Vagina (tissue), 2 donors: Measurements from ENCODE around the gene HES5.

Experiments used
- POLR2A ChIP-seq, 2 donors: fragments of 450-650 bp; IDR thresholded peaks; one replicate each; pipeline ENCODE4 v1.6.1; 2017; ENCODE audit warnings: antibody characterized with exemption in 2 of 2, mild to moderate bottlenecking in 2 of 2, moderate library complexity in 2 of 2
- POLR2AphosphoS5 ChIP-seq, 2 donors: sonication (generic); formaldehyde crosslinking; IDR thresholded peaks; one replicate each; pipeline ENCODE4 v1.9.0; 2017; ENCODE audit warnings: antibody characterized with exemption in 2 of 2, mild to moderate bottlenecking in 2 of 2, low read depth in 1 of 2; ENCODE audit not compliant: insufficient read depth in 1 of 2
- TF ChIP-seq, protein P1 (sequence below), 3 experiments: fragments of 450-650 bp in 2 of 3; fragments of 200-600 bp in 1 of 3; sonication (generic) in 1 of 3; IDR thresholded peaks; one replicate each; pipeline ENCODE4 v1.5.1; 2017 to 2019; ENCODE audit warnings: antibody characterized with exemption in 3 of 3, mild to moderate bottlenecking in 2 of 3, moderate library complexity in 2 of 3

DNA sequence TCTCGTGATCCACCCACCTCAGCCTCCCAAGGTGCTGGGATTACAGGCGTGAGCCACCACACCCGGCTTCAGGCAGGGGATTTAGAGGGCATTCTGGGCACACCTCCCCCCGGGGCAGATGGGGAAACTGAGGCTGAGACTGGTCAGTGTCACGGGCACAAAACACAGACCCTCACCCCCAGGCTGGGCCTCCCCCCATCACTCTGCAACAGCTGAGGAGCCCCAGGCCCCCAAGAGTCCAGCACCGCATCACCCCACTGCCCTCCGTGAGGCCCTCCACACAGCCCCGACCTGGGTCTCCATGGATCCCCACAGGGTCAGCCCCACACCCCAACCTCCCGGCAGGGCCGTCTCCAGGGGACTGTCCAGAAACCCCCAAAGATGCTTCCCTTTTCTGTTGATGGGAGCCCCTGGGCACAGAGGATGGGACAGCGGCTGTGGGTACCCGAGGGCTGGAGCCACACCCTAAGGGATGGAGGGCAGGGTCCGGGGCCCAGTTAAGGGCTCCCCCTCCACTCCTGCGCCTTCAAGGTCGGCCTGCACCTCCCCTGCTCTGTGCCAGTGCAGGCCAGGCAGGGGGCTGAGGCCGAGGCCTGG lies 37.1 kb upstream of the HES5 start:
- no peak for TF ChIP-seq POLR2AphosphoS5 (IDR thresholded peaks at IDR 0.05; ENCODE audit: insufficient read depth in 1 of 2, low read depth in 1 of 2)
- TF ChIP-seq POLR2A (IDR thresholded peaks at IDR 0.05), result no peak
- TF ChIP-seq, protein P1, sequence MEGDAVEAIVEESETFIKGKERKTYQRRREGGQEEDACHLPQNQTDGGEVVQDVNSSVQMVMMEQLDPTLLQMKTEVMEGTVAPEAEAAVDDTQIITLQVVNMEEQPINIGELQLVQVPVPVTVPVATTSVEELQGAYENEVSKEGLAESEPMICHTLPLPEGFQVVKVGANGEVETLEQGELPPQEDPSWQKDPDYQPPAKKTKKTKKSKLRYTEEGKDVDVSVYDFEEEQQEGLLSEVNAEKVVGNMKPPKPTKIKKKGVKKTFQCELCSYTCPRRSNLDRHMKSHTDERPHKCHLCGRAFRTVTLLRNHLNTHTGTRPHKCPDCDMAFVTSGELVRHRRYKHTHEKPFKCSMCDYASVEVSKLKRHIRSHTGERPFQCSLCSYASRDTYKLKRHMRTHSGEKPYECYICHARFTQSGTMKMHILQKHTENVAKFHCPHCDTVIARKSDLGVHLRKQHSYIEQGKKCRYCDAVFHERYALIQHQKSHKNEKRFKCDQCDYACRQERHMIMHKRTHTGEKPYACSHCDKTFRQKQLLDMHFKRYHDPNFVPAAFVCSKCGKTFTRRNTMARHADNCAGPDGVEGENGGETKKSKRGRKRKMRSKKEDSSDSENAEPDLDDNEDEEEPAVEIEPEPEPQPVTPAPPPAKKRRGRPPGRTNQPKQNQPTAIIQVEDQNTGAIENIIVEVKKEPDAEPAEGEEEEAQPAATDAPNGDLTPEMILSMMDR (IDR thresholded peaks at IDR 0.05), result no peak
